HEK293T (cell line): Measurements from ENCODE around the gene PEX16.

Experiments used
- CTCF ChIA-PET: fragments of 350-600 bp; formaldehyde crosslinking; extraction: SDS; loops from one replicate; lab custom pipeline; 2021; ENCODE audit warnings: antibody characterized with exemption, inconsistent platforms; lab: Yijun Ruan, JAX
- POLR2A ChIA-PET: fragments of 350-600 bp; formaldehyde crosslinking; extraction: SDS; loops from one replicate; lab custom pipeline; 2020; ENCODE audit warnings: antibody characterized with exemption, inconsistent platforms; lab: Yijun Ruan, JAX
- DNase-seq: peaks from one replicate; pipeline ENCODE4 v3.0.0; 2012; ENCODE audit warnings: mixed read lengths; ENCODE audit errors: extremely low spot score
- ARNT ChIP-seq: fragments of 450-650 bp; IDR thresholded peaks from 2 replicates; pipeline ENCODE4 v1.6.1; 2017; ENCODE audit warnings: mild to moderate bottlenecking
- BHLHE40 ChIP-seq: fragments of 450-650 bp; IDR thresholded peaks from 2 replicates; pipeline ENCODE4 v1.6.1; 2016; ENCODE audit warnings: mild to moderate bottlenecking, moderate library complexity, borderline replicate concordance
- CTBP1 ChIP-seq: fragments of 450-650 bp; IDR thresholded peaks from 2 replicates; pipeline ENCODE4 v1.6.1; 2016; ENCODE audit warnings: borderline replicate concordance
- ELF4 ChIP-seq: fragments of 450-650 bp; IDR thresholded peaks from 2 replicates; pipeline ENCODE4 v1.6.1; 2017; ENCODE audit warnings: antibody characterized with exemption
- FOXA1 ChIP-seq: fragments of 450-650 bp; IDR thresholded peaks from 2 replicates; pipeline ENCODE4 v1.6.1; 2016; ENCODE audit warnings: mild to moderate bottlenecking
- FOXK2 ChIP-seq: fragments of 450-650 bp; IDR thresholded peaks from 2 replicates; pipeline ENCODE4 v1.6.1; 2016; ENCODE audit warnings: mild to moderate bottlenecking
- FOXM1 ChIP-seq: fragments of 450-650 bp; IDR thresholded peaks from 2 replicates; pipeline ENCODE4 v1.6.1; 2017; ENCODE audit warnings: mild to moderate bottlenecking, borderline replicate concordance
- HDGF ChIP-seq: fragments of 450-650 bp; IDR thresholded peaks from 2 replicates; pipeline ENCODE4 v1.6.1; 2017; ENCODE audit warnings: antibody characterized with exemption, borderline replicate concordance
- L3MBTL2 ChIP-seq: fragments of 450-650 bp; conservative IDR thresholded peaks from 2 replicates; pipeline ENCODE4 v1.6.1; 2016; ENCODE audit warnings: mild to moderate bottlenecking
- LEF1 ChIP-seq: fragments of 450-650 bp; IDR thresholded peaks from 2 replicates; pipeline ENCODE4 v1.6.1; 2017; ENCODE audit warnings: mild to moderate bottlenecking, borderline replicate concordance
- NFRKB ChIP-seq: fragments of 450-650 bp; IDR thresholded peaks from 2 replicates; pipeline ENCODE4 v1.6.1; 2016; ENCODE audit warnings: mild to moderate bottlenecking, moderate library complexity
- SP1 ChIP-seq: fragments of 450-650 bp; IDR thresholded peaks from 2 replicates; pipeline ENCODE4 v1.6.1; 2017
- SUZ12 ChIP-seq: fragments of 450-650 bp; IDR thresholded peaks from 2 replicates; pipeline ENCODE4 v1.6.1; 2016; ENCODE audit warnings: mild to moderate bottlenecking
- TARDBP ChIP-seq: fragments of 450-650 bp; IDR thresholded peaks from 2 replicates; pipeline ENCODE4 v1.6.1; 2016
- ZNF384 ChIP-seq: fragments of 450-650 bp; IDR thresholded peaks from 2 replicates; pipeline ENCODE4 v1.6.1; 2016
- TF ChIP-seq, protein P1 (sequence below): fragments of 450-650 bp; IDR thresholded peaks from 2 replicates; pipeline ENCODE4 v1.6.1; 2016

Gene PEX16

DNA sequence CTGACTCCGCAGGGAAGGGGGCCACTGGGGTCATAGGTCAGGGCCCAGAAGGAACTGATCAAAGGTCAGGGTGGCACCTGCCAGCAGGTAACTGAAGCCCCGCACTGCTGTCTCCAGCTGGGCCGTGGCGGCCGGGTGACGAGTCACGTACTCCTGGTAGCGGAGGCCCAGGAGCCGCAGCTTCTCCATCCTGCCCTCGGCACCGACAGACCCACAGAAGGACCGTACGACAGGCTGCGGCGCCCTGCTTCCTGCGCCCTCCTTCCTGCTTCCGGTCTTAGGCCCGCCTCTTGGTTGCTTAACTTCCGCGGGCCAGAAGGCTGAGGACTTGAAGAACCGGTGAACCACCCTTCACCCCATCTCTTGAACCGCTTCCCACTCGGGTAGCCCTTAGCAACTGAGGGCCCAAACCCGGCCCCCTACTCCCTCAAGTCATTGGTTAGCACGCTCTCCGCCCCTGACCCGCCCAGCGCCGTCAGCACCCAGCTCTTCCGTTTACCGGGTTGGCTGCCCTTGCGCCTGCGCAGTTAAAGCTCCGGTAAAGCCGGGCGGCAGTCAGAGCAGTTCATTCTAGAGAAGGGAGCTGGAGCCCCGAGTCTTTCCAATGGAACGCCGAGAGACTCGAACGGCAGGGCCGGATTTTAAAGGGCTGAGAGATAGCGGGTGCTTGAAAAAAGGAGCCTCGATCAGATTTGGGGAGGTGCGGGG, at the start of gene PEX16:
TSS of gene PEX16 (minus strand) at position 255 of the 708 bp plus-strand sequence. CDS start at position 189, 66 bp downstream.
- CTCF ChIA-PET: no interaction called here
- POLR2A ChIA-PET: interaction anchor here (0.9 to 1.4 kb wide), 7 partner anchors 9 to 360 kb away, joined by 3 to 7 read pairs (median 4); no protein-coding TSS in a partner anchor
- TF ChIP-seq FOXM1 (no peak), BHLHE40 (no peak), ELF4 (peak; percentile 88)
- DNase-seq: peak; percentile 94

DNA sequence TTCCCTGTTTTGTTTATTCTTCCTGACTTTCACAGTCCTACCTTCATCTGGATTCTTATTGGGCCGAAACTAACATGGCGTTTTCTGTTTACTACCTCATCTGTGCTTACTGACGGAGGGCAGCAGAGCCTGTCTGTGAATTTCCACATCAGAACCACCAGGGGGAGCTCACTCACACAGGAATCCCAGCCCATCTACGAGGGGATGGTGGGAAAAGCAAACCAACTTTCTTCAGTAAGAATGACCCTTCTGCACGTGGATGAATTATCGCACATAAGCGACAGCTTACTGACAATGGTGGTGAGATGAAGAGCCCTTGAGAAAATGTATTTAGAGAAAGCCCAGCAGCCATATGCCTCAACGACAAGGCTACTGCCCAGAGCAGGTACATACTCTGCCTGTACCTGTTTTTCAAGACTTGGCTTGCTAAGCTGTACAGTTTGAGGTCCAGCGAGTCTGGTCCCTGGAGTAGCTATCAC, 47.3 kb upstream of the PEX16 start:
- POLR2A ChIA-PET: interaction anchor here (0.7 to 2.3 kb wide), 6 partner anchors 14 to 278 kb away, joined by 3 to 9 read pairs (median 4); partner anchors contain the start of gene LARGE2
- DNase-seq: peak; percentile 82
- TF ChIP-seq L3MBTL2: peak; percentile 78
- no peak for TF ChIP-seq ZNF384
- CTCF ChIA-PET: interaction anchor here (0.6 to 3.7 kb wide), 19 partner anchors 9 to 343 kb away, joined by 3 to 34 read pairs (median 6); no protein-coding TSS in a partner anchor

DNA sequence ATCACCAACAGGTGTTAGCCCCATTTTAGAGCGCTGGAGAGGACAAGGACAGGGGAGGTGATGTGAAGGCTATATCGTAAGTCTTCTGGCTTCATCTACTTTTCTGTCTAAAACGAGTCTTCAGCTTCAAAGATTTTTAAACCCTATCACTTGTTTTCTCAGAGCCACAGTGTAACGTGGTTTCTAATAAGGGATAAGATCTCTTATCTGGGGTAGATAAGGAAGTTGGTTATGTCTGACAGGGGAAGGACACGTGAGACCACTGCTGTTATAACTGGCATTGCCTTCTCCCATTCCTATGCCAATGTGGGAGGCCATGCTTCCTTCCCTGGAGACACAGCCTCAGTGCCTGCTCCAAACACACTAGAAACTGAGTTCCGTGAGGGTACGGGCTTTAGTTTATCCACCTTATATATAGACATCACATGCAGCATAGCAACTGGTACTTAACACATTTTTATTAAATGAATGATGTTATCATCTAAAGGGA, 44.1 kb upstream of the PEX16 start:
- ChIA-PET CTCF (no interaction called here), POLR2A (no interaction called here)
- no peak for DNase-seq
- TF ChIP-seq HDGF: no peak
- no peak for TF ChIP-seq SUZ12
- TF ChIP-seq ZNF384: no peak
- TF ChIP-seq BHLHE40: no peak
- TF ChIP-seq SP1: no peak
- TF ChIP-seq ELF4: no peak
- no peak for TF ChIP-seq NFRKB
- TF ChIP-seq LEF1: no peak

DNA sequence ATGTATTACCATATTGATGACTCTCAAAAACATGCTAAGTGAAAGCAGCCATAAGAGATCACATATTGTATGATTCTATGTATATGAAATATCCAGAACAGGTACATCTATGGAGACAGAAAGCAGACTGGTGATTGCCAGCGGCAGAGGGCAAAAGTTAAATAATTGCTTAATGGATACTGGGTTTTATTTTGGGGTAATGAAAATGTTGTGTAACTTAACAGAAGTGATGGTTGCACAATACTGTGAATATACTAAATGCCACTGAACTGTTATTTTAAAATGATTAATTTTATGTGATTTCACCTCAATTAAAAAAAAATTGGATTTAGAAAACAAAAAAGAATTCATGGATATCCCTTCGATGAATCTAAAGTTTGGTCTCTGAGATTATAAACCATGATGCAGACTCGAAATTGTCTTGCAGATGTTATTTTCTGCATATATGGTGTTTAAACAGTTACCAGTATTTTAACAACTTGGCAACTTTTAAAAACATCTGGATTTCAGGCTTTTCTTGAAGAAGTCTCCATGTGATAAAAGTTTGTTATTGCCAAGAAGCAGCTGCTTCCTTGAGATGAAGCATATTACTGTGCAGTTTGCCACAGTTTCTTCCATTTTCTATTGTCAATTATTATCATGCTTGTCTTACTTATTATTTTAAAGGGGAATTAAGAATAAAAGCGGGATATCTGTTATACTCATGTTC, 42.9 kb upstream of the PEX16 start:
- CTCF ChIA-PET: no interaction called here
- TF ChIP-seq SP1 (no peak), FOXM1 (no peak), TARDBP (no peak), BHLHE40 (no peak), FOXA1 (no peak)
- TF ChIP-seq, protein P1, sequence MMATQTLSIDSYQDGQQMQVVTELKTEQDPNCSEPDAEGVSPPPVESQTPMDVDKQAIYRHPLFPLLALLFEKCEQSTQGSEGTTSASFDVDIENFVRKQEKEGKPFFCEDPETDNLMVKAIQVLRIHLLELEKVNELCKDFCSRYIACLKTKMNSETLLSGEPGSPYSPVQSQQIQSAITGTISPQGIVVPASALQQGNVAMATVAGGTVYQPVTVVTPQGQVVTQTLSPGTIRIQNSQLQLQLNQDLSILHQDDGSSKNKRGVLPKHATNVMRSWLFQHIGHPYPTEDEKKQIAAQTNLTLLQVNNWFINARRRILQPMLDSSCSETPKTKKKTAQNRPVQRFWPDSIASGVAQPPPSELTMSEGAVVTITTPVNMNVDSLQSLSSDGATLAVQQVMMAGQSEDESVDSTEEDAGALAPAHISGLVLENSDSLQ: no peak
- no peak for DNase-seq
- POLR2A ChIA-PET: no interaction called here

DNA sequence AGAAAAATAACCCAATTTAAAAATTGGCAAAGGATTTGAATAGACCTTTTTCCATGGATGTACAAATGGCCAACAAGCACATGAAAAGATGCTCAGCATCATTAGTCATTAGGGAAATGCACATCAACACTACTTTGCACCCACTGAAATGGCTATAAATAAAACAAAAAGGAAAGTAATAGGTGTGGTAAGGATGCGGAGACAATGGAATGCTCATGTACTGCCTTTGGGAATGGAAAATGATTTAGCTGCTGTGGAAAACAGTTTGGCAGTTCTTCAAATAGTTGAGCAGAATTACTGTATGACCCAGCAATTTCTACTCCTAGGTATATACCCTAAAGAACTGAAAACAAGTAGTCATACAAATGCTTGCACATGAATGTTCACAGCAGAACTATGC, 42.2 kb upstream of the PEX16 start:
- POLR2A ChIA-PET: no interaction called here
- CTCF ChIA-PET: no interaction called here
- DNase-seq: no peak
- no peak for TF ChIP-seq FOXM1

DNA sequence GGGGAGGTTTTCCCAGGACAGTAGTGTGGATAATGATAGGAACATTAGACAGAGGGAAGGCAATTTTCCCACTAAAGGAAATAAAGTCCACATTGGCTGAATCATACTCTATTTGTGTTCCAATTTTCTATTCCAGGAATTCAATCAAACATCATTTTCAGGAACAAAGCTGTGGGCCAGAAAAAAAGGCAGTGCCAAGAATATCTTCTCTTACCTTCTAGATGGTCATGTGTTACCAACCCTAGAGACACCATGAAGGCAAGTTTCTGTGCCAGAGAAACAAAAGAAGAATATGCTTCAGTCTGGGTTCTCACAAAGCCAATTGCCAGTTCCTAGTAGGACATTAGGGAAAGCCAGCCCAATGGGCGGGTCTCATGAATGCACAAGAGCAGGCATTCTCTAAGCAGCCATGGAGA, 32.3 kb upstream of the PEX16 start:
- CTCF ChIA-PET: interaction anchor here (1.6 kb wide), 1 partner anchor 15 kb away, joined by 7 read pairs; no protein-coding TSS in a partner anchor
- TF ChIP-seq NFRKB (no peak), FOXK2 (no peak), ARNT (no peak), L3MBTL2 (no peak), ZNF384 (no peak), SP1 (no peak), ELF4 (no peak), FOXA1 (no peak), HDGF (no peak), FOXM1 (no peak), LEF1 (no peak), BHLHE40 (no peak), CTBP1 (no peak), TARDBP (no peak)
- TF ChIP-seq, protein P1: no peak
- DNase-seq: no peak
- POLR2A ChIA-PET: no interaction called here

DNA sequence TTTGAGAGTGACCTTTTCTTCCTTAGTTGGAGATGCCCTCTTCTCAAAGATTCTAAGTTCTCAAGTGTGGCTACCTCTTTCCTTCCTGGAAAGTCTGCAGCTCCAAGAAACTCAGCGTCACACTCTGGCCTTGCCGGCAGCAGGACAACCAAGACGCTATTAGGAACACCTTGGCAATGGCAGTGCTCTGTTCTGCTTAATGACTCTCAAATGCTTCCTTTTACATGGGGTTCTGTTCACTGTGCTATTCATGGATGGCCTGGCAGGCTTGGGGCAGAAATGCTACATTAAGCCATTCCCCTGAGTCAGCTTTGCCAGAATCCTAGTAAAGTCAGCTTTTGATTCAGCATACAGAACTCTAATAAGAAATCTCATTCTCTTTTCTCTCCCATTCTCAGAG, 30.7 kb upstream of the PEX16 start:
- no peak for DNase-seq
- ChIA-PET CTCF (interaction anchor here (0.7 to 2.2 kb wide), 2 partner anchors 17 to 172 kb away, joined by 3 to 6 read pairs; no protein-coding TSS in a partner anchor), POLR2A (no interaction called here)
- TF ChIP-seq ELF4: no peak
- TF ChIP-seq FOXK2: no peak
- no peak for TF ChIP-seq HDGF
- TF ChIP-seq NFRKB: no peak
- TF ChIP-seq LEF1: no peak
- TF ChIP-seq FOXM1: no peak
- no peak for TF ChIP-seq BHLHE40
- no peak for TF ChIP-seq ARNT
- no peak for TF ChIP-seq CTBP1
